Stimulated activated naive CD8-positive, alpha-beta T cell treated with anti-CD3 and anti-CD28 coated beads, Interleukin-15, Interleukin-2, amounts not matched to agents 100 U/mL and 50 U/mL, for 24 hours (primary cell): ENCODE results near the gene ERP27.

ENCODE experiments used
- ATAC-seq: fragments of 150-1000 bp; cut with Tn5 transposase; one replicate; pipeline ENCODE4 v1.10.0; 2021
- DNase-seq: peaks from one replicate; pipeline ENCODE4 v3.0.0; 2021

The ERP27 gene

DNA sequence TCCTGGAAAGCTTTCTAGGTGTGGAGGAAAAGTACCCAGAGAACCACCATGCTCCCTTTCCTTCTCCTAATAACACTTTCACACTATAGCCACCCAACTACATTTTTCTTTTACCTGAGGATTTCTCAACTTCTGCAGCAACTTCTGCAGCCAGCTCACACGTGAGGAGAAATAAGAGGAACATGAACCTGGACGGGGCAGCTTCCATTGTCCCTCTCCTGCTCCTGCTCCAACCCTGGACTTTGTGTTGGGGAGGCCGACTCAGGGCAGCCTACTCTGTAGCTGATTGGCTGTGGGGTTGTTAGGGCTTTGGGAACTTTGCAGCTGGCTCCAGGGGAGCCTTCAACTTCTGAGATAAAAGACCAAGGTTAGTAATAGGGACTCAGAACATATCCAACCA, at the start of gene ERP27:
Gene ERP27 (minus strand): TSS at position 237 of the 400 bp plus-strand sequence. CDS start 29 bp downstream, at position 208.
- DNase-seq (no peak), ATAC-seq (no peak)

DNA sequence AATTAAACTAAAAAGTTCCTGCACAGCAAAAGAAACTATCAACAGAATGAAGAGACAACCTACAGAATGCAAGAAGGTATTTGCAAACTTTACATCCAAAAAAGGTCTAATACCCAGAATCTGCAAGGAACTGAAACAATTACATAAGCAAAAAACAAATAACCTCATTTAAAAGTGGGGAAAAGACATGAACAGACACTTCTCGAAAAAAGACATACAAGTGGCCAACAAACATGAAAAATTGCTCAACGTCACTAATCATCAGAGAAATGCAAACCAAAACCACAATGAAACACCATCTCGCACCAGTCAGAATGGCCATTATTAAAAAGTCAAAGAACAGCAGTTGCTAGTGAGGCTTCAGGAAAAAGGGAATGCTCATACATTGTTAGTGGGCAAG, 49.7 kb upstream of the ERP27 start:
- ATAC-seq (no peak), DNase-seq (no peak)

DNA sequence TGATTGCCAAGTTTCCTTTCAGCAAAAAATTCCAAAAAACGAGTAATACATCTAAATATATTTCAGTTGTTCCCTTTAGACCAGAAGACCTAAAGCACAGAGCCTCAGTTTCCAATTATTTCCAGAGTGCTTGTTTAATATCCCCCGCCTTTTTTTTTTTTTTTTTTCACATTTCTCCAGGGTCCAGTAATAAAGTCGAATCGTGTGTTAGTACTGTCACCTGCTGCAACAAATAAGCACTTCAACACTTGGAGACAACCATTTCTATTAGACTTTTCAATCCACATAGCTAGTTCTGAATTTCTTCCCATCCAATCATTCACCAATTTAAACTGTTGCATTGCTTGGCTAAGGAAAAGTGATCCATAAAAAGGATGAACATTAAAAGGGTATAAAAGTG, 48.1 kb upstream of the ERP27 start:
- no peak for DNase-seq
- ATAC-seq, result no peak

DNA sequence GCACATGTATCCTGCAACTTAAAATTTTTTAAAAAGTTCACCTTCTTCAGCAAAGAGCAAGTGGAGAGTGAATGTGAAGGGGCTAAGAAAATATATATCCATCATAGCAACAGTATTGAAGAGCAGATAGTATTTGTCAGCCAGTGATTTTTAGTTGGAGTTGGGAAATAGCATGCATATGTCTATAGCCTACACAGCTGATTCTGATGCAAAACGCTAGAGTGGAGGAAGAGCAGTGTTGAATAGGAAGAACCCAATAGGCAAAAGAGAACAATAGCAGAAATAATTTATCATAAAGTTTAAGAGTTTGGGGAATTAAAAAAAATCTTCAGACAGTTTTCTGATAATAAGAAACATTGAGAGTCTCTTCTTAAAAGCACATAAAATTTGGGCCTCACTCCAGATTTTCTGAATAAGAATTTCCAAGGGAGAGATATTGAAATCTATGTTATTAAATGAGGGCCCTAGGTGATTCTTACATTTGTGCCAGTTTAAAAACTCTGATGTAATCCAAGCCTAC, 46.5 kb upstream of the ERP27 start:
- DNase-seq (no peak), ATAC-seq (no peak)

- no peak for ATAC-seq
- no peak for DNase-seq
Observed at GRCh38 chr12:14984036-14984435, 45.7 kb upstream of the ERP27 start.

- ATAC-seq (no peak), DNase-seq (no peak)
Observed at GRCh38 chr12:14982991-14983390, 44.7 kb upstream of the ERP27 start.

- DNase-seq (no peak), ATAC-seq (no peak)
Observed at GRCh38 chr12:14982562-14982961, 44.2 kb upstream of the ERP27 start.

DNA sequence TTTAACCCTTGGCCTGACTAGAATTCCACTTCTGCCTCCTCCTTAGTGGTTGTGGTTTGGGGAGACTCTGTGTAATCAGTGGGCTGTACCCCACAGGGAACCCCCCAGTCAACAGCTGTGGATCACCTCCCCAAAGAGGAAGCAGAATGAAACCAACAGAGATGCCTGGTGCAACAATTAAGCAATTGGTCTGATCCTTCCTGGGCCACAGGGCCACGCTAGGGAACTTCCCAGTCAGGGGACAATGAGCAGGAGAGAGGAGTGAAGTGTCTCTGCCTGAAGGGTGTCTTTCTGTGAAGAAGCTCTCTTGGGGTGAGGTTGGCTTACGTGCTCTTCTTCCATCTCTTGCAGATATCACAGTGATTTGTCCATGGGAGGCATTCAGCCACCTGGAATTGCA, 42.7 kb upstream of the ERP27 start:
- DNase-seq, result no peak
- ATAC-seq, result no peak

DNA sequence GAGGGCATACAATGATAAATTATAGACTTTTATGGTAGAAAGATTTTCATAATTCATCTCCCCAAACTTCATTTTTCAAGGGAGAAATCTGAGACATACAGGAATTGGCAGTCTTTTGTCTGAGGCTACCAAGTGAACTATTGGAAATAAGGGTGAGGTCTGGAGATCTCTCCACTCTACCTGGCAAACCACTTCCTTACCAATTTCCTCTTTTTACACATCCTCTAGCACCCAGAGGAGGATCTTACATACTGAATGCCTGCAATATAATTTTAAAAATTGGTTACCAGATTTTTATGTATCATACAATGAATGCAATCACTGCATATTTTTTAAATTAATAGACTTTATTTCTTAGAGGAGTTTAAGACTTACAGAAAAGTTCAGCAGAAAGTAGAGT, 41.1 kb upstream of the ERP27 start:
- DNase-seq, result no peak
- ATAC-seq, result no peak

GRCh38 chr12:14976658-14977057, 38.3 kb upstream of the ERP27 start:
- no peak for ATAC-seq

GRCh38 chr12:14975457-14975856, 37.1 kb upstream of the ERP27 start:
- DNase-seq, result no peak
- ATAC-seq, result no peak

More at GRCh38 chr12:14976658-14977057, 38.3 kb upstream of the ERP27 start:
- no peak for DNase-seq

GRCh38 chr12:14974633-14975032, 36.3 kb upstream of the ERP27 start:
- DNase-seq (no peak), ATAC-seq (no peak)

DNA sequence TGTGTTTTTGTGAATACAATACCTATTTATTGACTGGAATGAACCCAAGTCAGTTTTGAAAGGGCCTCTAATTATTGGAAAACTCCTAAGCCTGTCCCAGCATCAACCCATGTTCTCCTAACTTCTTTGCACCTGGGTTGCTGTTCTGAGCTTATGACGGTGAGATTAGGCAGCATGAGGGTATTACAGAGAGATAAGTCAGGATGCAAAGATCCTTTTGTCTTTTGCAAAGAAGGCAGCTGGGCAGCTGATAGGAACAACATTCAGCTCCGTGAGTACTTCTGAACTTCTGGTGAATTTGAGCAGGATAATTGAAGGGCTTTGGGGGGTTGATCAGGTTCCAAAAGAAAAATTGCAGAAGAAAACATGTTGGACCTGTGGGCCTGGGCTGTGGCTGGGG, 34.5 kb upstream of the ERP27 start, which contains the start of gene PDE6H:
Gene PDE6H (plus strand): TSS at position 227 of the 400 bp plus-strand sequence. CDS start 4,971 bp downstream, outside the sequence.
- ATAC-seq (no peak), DNase-seq (no peak)

DNA sequence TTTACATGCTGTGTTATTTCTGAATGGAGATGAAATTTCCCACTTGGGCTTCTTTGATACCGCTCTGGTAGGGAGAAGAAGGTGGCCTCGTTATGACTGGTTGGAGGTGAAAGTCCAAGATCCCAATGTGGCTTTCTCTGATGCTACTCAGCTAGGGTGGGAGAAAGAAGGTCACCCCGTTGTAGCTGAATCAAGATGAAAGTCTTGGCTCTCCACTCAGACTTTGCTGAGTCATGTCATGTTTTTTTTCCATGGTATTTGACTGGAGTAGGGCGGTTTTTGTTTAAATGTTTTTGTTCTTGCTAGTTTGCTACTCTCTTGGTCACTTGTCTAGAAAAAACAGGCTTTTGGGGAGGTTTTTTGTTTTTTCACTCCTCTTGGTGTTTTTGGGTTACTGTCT, 32.1 kb upstream of the ERP27 start:
- DNase-seq (no peak), ATAC-seq (peak; percentile 71)

DNA sequence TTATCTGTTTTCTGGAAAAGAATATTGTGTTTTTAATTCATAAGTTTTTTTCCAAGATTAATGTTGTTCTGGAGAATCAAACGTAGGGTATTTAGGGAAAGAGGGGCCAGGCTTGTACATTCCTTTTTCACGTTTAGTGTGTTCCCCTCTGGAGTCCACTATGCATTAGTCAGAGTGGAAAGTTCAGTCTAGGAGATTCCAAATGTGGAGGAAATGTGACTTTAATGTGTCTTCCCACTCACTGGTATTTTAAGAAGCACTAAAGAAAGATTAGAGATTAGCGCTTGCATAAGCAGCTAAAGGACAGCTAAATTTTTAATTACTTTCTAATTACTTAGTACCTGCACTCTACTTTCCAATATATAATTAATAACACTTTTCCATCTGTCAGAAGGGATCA, 30.1 kb upstream of the ERP27 start:
- DNase-seq (no peak), ATAC-seq (no peak)

- DNase-seq, result no peak
- ATAC-seq, result no peak
Observed at GRCh38 chr12:14965221-14965620, 26.9 kb upstream of the ERP27 start.

DNA sequence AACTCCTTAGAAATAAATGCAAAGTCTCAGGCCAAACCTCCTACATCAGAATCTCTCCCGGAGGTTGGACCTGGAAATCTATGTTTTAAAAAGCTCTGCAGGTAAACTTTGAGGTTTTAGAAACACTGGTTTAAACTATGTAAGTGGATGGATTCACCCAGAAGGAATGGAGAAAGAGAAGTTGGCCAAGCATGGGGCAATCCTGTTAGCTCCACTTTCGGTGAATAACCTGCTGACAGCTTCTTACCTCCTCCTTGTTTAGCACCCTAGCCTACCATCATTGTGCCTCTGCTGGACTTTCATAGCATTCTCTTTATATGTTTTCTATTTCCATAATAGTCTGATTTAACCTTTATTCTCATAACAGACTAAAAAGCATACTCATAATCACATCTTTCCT, 26.1 kb upstream of the ERP27 start:
- ATAC-seq, result no peak
- DNase-seq, result no peak

DNA sequence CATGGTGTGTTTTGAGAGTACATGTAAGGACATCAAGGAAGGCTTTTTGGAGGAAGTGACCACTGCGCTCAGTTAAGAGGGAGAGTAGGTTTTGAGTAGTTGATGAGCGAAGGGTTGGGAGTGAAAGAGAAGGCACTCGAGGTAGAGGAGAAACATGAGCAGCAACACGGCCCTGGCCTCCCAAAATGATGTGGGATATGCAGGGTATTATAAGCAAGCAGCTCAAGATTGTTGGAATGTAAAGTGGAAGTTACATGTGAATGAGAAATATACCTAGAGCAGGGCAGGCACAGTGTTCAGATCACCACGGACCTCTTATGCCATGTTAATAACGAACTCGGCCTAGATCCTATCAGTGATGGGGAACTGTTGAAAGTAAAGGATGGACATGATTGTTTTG, 25.2 kb upstream of the ERP27 start:
- no peak for ATAC-seq
- DNase-seq, result no peak

DNA sequence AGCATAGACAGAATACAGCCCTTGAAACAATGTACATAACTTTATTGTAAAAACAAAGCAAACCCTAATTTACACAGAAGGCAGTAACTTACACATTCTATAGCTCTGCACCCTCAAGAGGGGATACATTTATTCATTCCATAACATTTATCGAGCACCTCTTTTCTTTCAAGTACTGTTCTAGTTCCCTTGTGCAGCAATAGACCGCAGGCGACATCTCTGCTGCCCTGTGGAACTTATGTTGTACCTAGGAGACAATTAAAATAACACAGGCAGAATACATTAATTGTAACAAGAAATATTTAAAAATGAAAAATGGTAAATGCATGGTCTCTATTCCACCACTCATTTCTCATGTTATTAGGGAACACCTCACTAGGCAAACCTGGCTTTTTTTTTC, 24.5 kb upstream of the ERP27 start:
- DNase-seq, result no peak
- ATAC-seq, result no peak

DNA sequence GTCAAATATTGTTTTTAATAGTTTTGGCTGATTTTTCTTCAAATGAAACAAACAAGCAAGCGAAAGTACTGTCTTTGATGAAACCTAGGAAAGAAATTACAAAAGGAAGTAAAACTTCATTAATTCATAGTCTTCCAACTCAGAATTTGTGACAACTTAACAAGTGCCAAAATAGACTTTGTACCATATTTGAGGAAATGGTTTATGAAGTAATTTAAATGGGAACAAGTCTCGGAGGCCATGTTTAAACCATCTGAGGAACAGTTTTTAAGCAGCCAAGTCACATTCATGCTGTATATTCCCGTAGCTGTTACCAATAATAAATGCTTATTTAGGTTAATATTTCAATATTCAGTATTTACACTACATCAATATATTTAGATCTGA, 23.8 kb upstream of the ERP27 start:
- no peak for ATAC-seq

DNA sequence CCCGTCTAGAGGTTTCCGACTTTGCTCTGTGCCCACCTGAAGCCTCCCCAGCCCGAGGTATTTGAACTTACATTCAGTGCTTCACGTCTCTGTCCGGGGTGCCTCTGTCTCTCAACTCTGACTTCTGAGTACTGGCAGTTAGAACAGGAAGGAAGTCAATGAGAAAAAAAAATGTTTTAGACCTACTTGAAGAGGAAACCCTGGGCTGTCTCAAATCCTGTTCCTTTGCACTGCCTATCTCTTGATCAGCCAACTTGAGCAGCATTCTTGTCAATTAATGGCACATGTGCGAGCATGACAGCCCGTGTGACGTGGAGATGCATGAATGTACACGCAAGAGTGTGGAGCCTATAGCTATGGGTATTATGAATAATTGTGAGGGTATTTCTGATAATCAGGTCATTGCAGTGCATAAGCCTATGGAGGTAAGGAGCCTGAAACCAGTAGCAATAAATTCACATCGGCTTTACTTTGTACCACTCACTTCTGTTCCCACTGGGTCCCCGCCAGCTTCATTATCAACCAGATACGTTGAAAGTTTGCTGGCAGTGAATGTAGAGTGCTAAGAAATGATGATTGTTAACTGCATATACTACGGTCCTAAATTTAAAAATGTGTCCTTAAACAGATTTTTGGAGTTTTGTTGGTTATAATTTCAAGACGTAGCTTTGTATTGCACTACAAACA, 23.3 kb upstream of the ERP27 start, which contains the start of gene ARHGDIB:
Gene ARHGDIB (minus strand): TSS at position 136 of the 687 bp plus-strand sequence. CDS start 10,889 bp downstream, outside the sequence.
- DNase-seq, result peak; percentile 70
- peak; percentile 79 for ATAC-seq

More for the DNA sequence above, 23.8 kb upstream of the ERP27 start:
- no peak for DNase-seq

- DNase-seq, result peak; percentile 37
- ATAC-seq, result peak; percentile 45
Observed at GRCh38 chr12:14960548-14961465, 22.5 kb upstream of the ERP27 start.

GRCh38 chr12:14959916-14960496, 21.7 kb upstream of the ERP27 start:
- no peak for ATAC-seq
- DNase-seq, result no peak
